Endometrium (tissue), 2 donors: ENCODE measurements around the gene KCNIP4.

ENCODE experiments used
- FAIRE-seq: peaks from 2 replicates; lab custom pipeline; 2012; peaks lifted over from hg19 to GRCh38; lab: Jason Lieb, UNC
- donor health status: control.
- donor health status: control.

Gene KCNIP4

DNA sequence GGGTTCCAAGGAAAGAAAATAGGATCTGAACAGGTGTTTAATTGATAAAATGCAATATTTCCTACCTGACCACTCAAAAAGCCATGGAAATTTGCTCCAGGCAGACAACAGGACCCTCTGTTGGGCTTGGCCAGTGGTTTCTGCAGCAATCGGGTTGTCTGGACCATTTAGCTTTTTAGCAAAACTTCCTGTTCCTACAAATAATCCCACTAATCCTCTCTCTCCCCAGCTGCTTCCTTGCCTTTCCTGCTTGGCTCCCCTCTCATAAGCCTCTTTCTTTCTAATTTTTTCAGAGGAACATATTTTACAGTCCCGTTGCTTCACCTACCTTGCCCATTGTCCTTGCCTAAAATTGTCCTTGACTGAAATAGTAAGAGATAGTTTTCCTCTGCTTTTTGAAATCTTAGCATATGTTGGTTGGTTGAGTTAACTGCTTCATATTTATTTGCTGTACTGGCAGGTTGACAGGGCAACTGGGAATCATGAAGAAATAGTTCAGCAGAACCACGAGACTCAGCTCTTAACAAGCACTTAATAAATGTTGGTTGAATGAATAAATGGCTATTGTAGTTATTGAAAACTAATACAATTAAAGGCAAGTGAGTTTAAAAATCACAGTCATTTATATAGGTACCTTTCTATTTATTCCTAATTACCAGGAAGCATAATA is 259.8 kb downstream of the KCNIP4 start:
- no peak for FAIRE-seq

DNA sequence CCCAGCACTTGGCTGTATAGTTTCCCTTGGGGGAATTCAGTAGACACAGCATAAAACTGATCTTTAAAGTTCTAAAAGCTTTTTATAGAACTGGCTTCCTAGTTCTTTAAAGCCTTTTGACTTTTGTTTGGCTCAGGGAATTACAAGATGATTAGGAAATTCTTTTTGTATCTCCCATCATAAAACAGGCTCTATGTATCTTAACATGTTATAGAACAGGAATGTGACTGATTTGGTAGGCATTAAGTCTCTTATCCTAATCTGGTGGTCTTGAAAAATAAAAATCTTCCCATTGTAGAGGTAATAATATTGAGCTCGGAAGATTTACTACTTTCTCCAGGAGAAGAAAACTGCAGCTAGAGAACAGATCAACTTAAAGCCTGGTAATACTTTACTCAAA is 262.7 kb downstream of the KCNIP4 start:
- no peak for FAIRE-seq

DNA sequence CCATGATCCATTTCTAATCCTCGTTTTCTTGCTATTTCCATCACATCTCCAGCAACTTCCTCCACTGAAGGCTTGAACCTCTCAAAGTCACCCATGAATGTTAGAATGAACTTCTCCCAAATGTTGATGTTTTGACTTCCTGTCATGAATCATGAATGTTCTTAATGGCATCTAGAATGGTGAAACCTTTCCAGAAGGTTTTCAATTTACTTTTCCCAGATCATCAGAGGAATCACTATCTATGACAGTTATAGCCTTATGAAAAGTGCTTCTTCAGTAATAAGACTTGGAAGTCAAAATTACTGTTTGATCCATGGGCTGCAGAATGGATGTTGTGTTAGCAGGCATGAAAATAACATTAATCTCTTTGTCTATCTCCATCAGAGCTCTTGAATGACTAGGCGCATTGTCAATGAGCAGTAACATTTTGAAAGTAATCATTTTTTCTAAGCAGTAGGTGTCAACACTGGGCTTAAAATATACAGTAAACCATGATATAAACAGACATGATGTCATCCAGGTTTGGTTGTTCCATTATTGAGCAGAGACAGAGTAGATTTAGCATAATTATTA is 268.2 kb downstream of the KCNIP4 start:
- FAIRE-seq: no peak

GRCh38 chr4:21678711-21679110 is 269.9 kb downstream of the KCNIP4 start:
- no peak for FAIRE-seq

GRCh38 chr4:21677173-21677572 is 271.4 kb downstream of the KCNIP4 start:
- FAIRE-seq: no peak

GRCh38 chr4:21664355-21664754 is 284.2 kb downstream of the KCNIP4 start:
- no peak for FAIRE-seq

DNA sequence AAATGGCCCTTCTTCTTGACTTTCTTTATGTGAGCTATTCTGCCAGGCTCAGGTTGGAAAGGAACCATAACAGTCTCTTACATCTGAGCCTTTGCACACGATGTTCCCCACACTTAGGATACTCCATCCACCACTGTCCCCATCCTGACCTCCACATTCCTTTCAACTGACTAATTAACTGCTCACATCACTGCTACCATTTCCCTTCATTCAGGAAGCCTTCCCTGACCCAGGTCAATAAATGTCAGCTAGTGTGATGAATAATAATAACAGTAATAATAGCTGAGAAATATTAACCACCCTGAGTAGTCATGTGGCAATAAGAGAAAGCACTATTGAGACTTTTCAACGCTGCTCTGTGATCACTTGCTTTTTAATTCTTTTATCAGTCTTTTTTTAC is 291.7 kb downstream of the KCNIP4 start:
- FAIRE-seq: no peak

DNA sequence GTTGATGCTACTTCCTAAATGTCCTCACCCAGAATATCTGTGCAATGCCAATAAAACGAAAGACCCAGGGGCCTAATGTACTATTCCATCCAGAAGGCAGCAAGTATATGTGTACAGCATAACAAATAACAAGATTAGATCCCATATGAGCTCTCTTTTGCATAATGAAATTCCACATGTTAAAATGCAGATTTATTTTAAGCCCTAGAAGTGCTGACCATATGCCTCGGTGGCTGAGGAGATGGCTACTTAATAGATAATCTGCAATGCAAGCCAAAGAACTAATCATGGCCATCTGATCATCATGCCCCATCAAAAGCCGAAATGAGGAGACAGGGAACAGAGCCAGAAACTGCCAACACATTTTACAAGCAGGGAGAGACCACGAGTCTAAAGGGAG is 293.5 kb downstream of the KCNIP4 start:
- no peak for FAIRE-seq

GRCh38 chr4:21652508-21653231 is 295.9 kb downstream of the KCNIP4 start:
- no peak for FAIRE-seq

- no peak for FAIRE-seq
These were observed 299.0 kb downstream of the KCNIP4 start for GRCh38 chr4:21649391-21650090.

- FAIRE-seq: no peak
These were observed 302.8 kb downstream of the KCNIP4 start for GRCh38 chr4:21645776-21646175.

DNA sequence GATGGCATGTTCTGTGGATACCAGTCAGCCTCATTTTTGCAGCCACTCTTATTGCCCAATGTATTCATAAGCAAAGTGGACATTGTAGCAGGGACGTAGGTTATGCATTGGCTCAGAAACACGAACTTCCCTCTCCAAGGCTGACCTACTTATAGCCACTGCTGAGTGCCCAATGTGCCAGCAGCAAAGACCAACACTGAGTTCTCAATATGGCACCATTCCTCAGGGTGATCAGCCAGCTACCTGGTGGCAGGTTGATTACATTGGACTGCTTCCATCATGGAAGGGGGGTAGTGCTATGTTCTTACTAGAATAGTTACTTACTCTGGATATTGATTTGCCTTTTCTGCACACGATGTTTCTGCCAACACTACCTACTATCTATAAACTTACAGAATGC is 306.9 kb downstream of the KCNIP4 start:
- FAIRE-seq: no peak

- no peak for FAIRE-seq
These were observed 310.3 kb downstream of the KCNIP4 start for GRCh38 chr4:21638171-21638725.

GRCh38 chr4:21628916-21629610 is 319.5 kb downstream of the KCNIP4 start:
- no peak for FAIRE-seq

GRCh38 chr4:21628116-21628670 is 320.4 kb downstream of the KCNIP4 start:
- no peak for FAIRE-seq

DNA sequence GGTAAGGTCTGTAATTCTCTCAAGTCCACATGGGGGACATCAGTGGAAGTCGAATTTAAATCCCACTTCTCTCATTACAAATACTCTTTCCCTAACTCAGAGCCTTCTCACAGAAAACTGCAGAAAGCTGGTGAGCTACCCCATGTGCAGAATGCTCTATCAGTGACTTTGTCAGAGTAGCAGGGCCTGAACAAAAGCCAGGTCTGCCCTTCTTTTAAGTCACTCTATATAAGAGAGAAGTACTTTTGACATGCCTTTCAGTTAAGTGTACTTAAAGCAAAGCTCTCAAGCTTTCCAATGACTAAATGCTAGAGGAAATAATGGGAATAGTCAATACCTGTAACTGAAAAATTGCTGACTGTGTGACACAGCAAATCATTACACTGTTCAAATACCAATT is 323.1 kb downstream of the KCNIP4 start:
- FAIRE-seq: no peak

- FAIRE-seq: no peak
These were observed 343.6 kb downstream of the KCNIP4 start for GRCh38 chr4:21605006-21605405.

GRCh38 chr4:21596521-21596920 is 352.1 kb downstream of the KCNIP4 start:
- FAIRE-seq: no peak

DNA sequence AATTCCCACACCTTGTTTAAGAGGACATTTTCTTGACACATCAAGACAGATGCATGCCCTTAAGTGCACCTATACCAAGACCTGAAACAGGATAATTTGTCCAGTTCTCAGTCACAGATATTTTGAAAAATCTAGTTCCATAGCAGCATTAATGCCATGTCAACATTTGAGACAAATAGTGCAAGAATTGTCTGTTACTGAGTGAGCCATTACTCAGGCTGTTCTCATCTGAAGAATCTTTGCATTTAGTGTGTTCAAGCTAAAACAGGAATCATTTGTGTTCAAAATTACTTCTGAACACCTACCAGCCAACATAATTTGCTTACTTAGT is 354.9 kb downstream of the KCNIP4 start:
- FAIRE-seq: no peak

- FAIRE-seq: no peak
These were observed 355.5 kb downstream of the KCNIP4 start for GRCh38 chr4:21592970-21593670.

DNA sequence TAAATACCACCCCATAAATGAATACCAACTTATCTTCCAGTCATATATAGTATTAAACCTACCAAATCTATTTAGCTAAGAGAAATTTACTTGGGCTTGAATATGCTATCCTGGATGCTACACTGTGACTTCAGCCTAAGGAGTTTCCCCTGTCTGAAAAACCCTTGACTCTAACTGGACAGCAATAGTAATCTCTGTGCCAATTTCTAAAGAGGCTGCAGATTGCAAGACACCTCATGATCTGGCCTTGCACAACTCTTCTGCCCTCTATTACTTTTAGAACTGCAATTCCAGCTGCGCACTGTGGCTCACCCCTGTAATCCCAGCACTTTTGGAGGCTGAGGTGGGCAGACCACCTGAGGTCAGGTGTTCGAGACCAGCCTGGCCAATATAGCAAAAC is 371.5 kb downstream of the KCNIP4 start:
- FAIRE-seq: no peak
